Brain pericyte (primary cell): Measurements from ENCODE around the gene KSR2.

Experiments used
- DNase-seq: peaks from one replicate; pipeline ENCODE4 v3.0.0-alpha.2; 2012; ENCODE audit warnings: low read depth, low spot score

The KSR2 gene

GRCh38 chr12:117968151-117968789 lies 520 bp downstream of the KSR2 start:
- DNase-seq, result no peak

- no peak for DNase-seq
These were observed 1.3 kb downstream of the KSR2 start for GRCh38 chr12:117967512-117967911.

- DNase-seq, result no peak
These were observed 1.7 kb downstream of the KSR2 start for GRCh38 chr12:117967043-117967442.

GRCh38 chr12:117966511-117966910 lies 2.3 kb downstream of the KSR2 start:
- no peak for DNase-seq

- no peak for DNase-seq
These were observed 5.0 kb downstream of the KSR2 start for GRCh38 chr12:117963836-117964235.

GRCh38 chr12:117936722-117937484 lies 31.9 kb downstream of the KSR2 start:
- DNase-seq, result no peak

GRCh38 chr12:117933545-117933944 lies 35.2 kb downstream of the KSR2 start:
- no peak for DNase-seq

- no peak for DNase-seq
These were observed 42.3 kb downstream of the KSR2 start for GRCh38 chr12:117926391-117926899.

- DNase-seq, result no peak
These were observed 46.6 kb downstream of the KSR2 start for GRCh38 chr12:117921929-117922777.

GRCh38 chr12:117919479-117919878 lies 49.3 kb downstream of the KSR2 start:
- no peak for DNase-seq

GRCh38 chr12:117914686-117915085 lies 54.1 kb downstream of the KSR2 start:
- DNase-seq, result no peak

GRCh38 chr12:117912756-117913155 lies 56.0 kb downstream of the KSR2 start:
- DNase-seq, result no peak

GRCh38 chr12:117908411-117908810 lies 60.4 kb downstream of the KSR2 start:
- DNase-seq, result no peak

GRCh38 chr12:117907108-117907689 lies 61.6 kb downstream of the KSR2 start:
- DNase-seq, result no peak

- no peak for DNase-seq
These were observed 64.7 kb downstream of the KSR2 start for GRCh38 chr12:117904051-117904450.

- DNase-seq, result no peak
These were observed 65.5 kb downstream of the KSR2 start for GRCh38 chr12:117903110-117903840.

- DNase-seq, result no peak
These were observed 67.2 kb downstream of the KSR2 start for GRCh38 chr12:117901631-117902030.

- no peak for DNase-seq
These were observed 68.2 kb downstream of the KSR2 start for GRCh38 chr12:117900561-117900960.

GRCh38 chr12:117897372-117898161 lies 71.2 kb downstream of the KSR2 start:
- DNase-seq, result no peak

GRCh38 chr12:117896009-117896408 lies 72.8 kb downstream of the KSR2 start:
- no peak for DNase-seq
